ENCODE data around the gene BTNL8.

DNA sequence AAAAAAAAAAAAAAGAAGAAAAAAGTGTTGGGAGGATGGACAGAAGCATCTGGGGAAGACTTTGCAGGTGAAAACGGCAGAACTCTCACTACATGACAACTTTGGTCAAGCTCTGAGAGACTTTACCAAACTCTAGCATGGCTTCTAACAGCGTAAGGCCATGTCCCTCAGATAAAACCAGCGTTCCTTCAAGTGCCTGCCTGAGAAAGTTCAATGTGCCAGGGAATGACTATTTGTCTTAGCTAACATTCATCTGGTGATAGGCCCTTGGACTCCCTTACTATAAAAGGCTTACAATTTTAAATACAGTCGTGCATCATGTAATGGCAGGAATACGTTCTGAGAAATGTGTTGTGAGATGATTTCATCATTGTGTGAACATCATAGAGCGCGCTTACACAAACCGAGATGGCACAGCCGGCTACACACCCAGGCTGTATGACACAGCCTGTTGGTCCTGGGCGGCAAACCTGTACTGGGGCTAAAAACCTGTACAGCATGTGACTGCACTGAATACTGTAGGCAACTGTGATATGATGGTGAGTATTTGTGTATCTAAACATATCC is 23.0 kb upstream of the BTNL8 start:
- TF ChIP-seq EZH2 (IDR thresholded peaks at IDR 0.05; ENCODE audit: insufficient read depth, poor library complexity, severe bottlenecking) (no peak), EZH2phosphoT487 (IDR thresholded peaks at IDR 0.05; ENCODE audit: insufficient read depth, low read depth) (no peak)
